Neural cell (in vitro differentiated cells): ENCODE measurements around the gene PVALB.

Source experiments
- CTCF ChIP-seq: fragments of 450-650 bp; IDR thresholded peaks from 2 replicates; pipeline ENCODE4 v1.5.1; 2014; ENCODE audit warnings: antibody characterized with exemption, mild to moderate bottlenecking, moderate library complexity; ENCODE audit not compliant: poor library complexity, severe bottlenecking
- EP300 ChIP-seq: fragments of 450-650 bp; conservative IDR thresholded peaks from 2 replicates; pipeline ENCODE4 v1.6.1; 2014; ENCODE audit warnings: antibody characterized with exemption, mild to moderate bottlenecking, moderate library complexity; ENCODE audit not compliant: poor library complexity, severe bottlenecking
- EZH2 ChIP-seq: fragments of 200-600, 300-800 bp; shearing (Covaris generic), sonication (generic); IDR thresholded peaks from 2 replicates; pipeline ENCODE4 v1.6.1; 2014; ENCODE audit warnings: antibody characterized with exemption, low read length, borderline replicate concordance, mild to moderate bottlenecking; ENCODE audit not compliant: insufficient read depth, poor library complexity, severe bottlenecking
- POLR2AphosphoS5 ChIP-seq: IDR thresholded peaks from 2 replicates; pipeline ENCODE4 v1.6.1; 2012
- RAD21 ChIP-seq: fragments of 450-650 bp; conservative IDR thresholded peaks from 2 replicates; pipeline ENCODE4 v1.6.1; 2014; ENCODE audit warnings: antibody characterized with exemption, mild to moderate bottlenecking, moderate library complexity

GRCh38 chr22:36823186-36823839 lies 6.5 kb upstream of the PVALB start:
- no peak for TF ChIP-seq RAD21
- TF ChIP-seq CTCF: no peak
- TF ChIP-seq EZH2: no peak
- no peak for TF ChIP-seq POLR2AphosphoS5
- no peak for TF ChIP-seq EP300
